Measurements from ENCODE around the gene BIN2. TPM values are rescaled to one million over a fixed set of nuclear protein-coding genes. Genes with fewer than 3 reads are reported as not detected.

BIN2 gene
- total RNA-seq, 2 experiments from 2014 or later: 39.5 to 41.7 TPM

DNA sequence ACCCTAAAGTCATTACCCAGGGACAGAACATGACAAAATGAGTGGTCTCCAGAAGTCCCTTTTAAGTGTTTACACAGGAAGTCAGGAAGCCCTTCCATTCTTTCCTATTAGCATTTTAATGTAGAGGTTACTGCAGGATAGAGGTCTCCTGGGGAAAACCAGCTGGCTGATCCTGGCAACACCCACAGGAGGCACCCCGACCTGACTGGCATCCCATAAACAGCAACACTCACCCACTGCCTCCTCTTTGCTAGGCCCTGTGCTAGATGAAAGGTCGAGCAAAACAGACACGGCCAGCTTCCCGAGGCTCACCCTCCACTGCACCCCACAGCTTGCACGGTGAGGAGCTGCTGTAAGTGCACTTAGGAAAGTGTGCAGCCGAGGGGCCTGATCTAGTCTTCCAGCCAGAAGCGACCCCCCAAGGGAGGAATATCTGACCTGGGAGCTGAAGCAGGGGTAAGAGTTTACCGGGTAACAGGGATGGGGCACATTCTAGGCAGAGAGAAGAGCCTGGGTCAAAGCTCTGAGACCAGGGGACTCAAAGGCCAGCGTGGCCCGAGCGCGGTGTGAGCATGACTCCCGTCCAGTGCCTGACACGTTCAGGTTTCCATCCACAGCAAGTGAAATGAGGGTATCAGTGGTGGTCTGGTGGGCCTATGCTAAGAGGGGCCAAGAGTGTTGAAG, 76.3 kb downstream of the BIN2 start:
- Mint-ChIP-seq H3K36me3 (ENCODE audit: low read depth) (peaks cover 24% of the 10 kb centered on the region), H3K4me1 (ENCODE audit: low read depth) (peaks cover 39% of the 10 kb centered on the region), H3K27me3 (no peaks in the 10 kb centered on the region), H3K27ac (peak overlapping the region; percentile 74), H3K9me3 (no peaks in the 10 kb centered on the region), H3K4me3 (no peak overlapping the region)
- CTCF ChIA-PET: no interaction called here
- no peak for DNase-seq
- POLR2A ChIA-PET: interaction anchor here (1.4 kb wide), 1 partner anchor 10 kb away, joined by 3 read pairs; no protein-coding TSS in a partner anchor
- intact Hi-C loops (cut with micrococcal nuclease): no loop called here
- TF ChIP-seq, protein P1, sequence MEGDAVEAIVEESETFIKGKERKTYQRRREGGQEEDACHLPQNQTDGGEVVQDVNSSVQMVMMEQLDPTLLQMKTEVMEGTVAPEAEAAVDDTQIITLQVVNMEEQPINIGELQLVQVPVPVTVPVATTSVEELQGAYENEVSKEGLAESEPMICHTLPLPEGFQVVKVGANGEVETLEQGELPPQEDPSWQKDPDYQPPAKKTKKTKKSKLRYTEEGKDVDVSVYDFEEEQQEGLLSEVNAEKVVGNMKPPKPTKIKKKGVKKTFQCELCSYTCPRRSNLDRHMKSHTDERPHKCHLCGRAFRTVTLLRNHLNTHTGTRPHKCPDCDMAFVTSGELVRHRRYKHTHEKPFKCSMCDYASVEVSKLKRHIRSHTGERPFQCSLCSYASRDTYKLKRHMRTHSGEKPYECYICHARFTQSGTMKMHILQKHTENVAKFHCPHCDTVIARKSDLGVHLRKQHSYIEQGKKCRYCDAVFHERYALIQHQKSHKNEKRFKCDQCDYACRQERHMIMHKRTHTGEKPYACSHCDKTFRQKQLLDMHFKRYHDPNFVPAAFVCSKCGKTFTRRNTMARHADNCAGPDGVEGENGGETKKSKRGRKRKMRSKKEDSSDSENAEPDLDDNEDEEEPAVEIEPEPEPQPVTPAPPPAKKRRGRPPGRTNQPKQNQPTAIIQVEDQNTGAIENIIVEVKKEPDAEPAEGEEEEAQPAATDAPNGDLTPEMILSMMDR (IDR thresholded peaks at IDR 0.05): no peak
- ATAC-seq: no peak

- POLR2A ChIA-PET: interaction anchor here (0.7 to 3.6 kb wide), 6 partner anchors 9 to 164 kb away, joined by 3 to 15 read pairs (median 4); partner anchors contain the start of gene CSRNP2
- TF ChIP-seq, protein P1 (IDR thresholded peaks at IDR 0.05): no peak
Measured at GRCh38 chr12:51246254-51246853, 77.6 kb downstream of the BIN2 start.

GRCh38 chr12:51245476-51246253, 78.3 kb downstream of the BIN2 start:
- intact Hi-C loops (cut with micrococcal nuclease): no loop called here
- TF ChIP-seq, protein P1 (IDR thresholded peaks at IDR 0.05): no peak
- peaks cover 41% of the 10 kb centered on the region for H3K36me3 Mint-ChIP-seq (ENCODE audit: low read depth)
- no peak for DNase-seq
- H3K4me3 Mint-ChIP-seq: no peak overlapping the region
- ChIA-PET CTCF (interaction anchor here (1.4 to 2.0 kb wide), 2 partner anchors 95 to 106 kb away, joined by 3 to 6 read pairs; no protein-coding TSS in a partner anchor), POLR2A (interaction anchor here (0.7 to 3.6 kb wide), 7 partner anchors 28 to 197 kb away, joined by 3 to 15 read pairs (median 5); partner anchors contain the start of genes CSRNP2, LETMD1 and POU6F1)
- no peaks in the 10 kb centered on the region for H3K9me3 Mint-ChIP-seq
- peak overlapping the region; percentile 82 for H3K27ac Mint-ChIP-seq
- H3K27me3 Mint-ChIP-seq: no peaks in the 10 kb centered on the region
- no peak for ATAC-seq
- peaks cover 50% of the 10 kb centered on the region for H3K4me1 Mint-ChIP-seq (ENCODE audit: low read depth)

More at GRCh38 chr12:51246254-51246853, 77.6 kb downstream of the BIN2 start:
- intact Hi-C loops (cut with micrococcal nuclease): no loop called here
- Mint-ChIP-seq H3K4me1 (ENCODE audit: low read depth) (peaks cover 44% of the 10 kb centered on the region), H3K27ac (peak overlapping the region; percentile 82), H3K36me3 (ENCODE audit: low read depth) (peaks cover 34% of the 10 kb centered on the region), H3K4me3 (no peak overlapping the region), H3K27me3 (no peaks in the 10 kb centered on the region), H3K9me3 (no peaks in the 10 kb centered on the region)
- CTCF ChIA-PET: interaction anchor here (1.4 to 2.0 kb wide), 2 partner anchors 94 to 105 kb away, joined by 3 to 6 read pairs; no protein-coding TSS in a partner anchor
- DNase-seq (peak; percentile 60), ATAC-seq (peak; percentile 75)

DNA sequence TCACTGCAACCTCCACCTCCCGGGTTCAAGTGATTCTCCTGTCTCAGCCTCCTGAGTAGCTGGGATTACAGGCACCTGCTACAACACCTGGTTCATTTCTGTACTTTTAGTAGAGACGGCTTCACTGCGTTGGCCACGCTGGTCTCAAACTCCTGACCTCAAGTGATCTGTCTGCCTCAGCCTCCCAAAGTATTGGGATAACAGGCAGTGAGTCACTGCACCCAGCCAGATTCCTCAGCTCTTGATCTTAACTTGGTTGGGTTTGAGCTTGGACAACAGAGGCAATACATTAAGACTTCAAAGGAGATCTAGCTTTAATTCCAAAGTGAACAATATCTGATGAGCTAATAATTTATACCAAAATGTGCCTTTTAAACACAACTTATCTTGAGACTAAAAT, 79.7 kb downstream of the BIN2 start:
- POLR2A ChIA-PET: interaction anchor here (0.6 to 3.6 kb wide), 5 partner anchors 8 to 462 kb away, joined by 3 to 15 read pairs (median 4); partner anchors contain the start of gene CSRNP2
- TF ChIP-seq, protein P1 (IDR thresholded peaks at IDR 0.05): no peak
- Mint-ChIP-seq H3K27ac (peak overlapping the region; percentile 44), H3K36me3 (ENCODE audit: low read depth) (peaks cover 52% of the 10 kb centered on the region), H3K9me3 (no peaks in the 10 kb centered on the region), H3K4me3 (no peak overlapping the region), H3K4me1 (ENCODE audit: low read depth) (peaks cover 60% of the 10 kb centered on the region), H3K27me3 (no peaks in the 10 kb centered on the region)
- intact Hi-C loops (cut with micrococcal nuclease): loop anchor here (5.0 kb wide), 1 partner anchor 152 kb away; no protein-coding TSS in a partner anchor
- CTCF ChIA-PET: interaction anchor here (0.6 to 1.5 kb wide), 6 partner anchors 8 to 420 kb away, joined by 3 to 9 read pairs (median 3); no protein-coding TSS in a partner anchor
- no peak for ATAC-seq
- no peak for DNase-seq
